CD4-positive, CD25-positive, alpha-beta regulatory T cell (primary cell): Measurements from ENCODE around the gene CENPT. TPM values are rescaled to one million over a fixed set of nuclear protein-coding genes. Genes with fewer than 3 reads are reported as not detected.

Experiments used
- ATAC-seq, 2 donors: fragments of 150-1000 bp; cut with Tn5 transposase; one replicate each; pipeline ENCODE4 v1.10.0; 2021; ENCODE audit warnings: low read depth in 2 of 2, moderate number of reproducible peaks in 2 of 2, moderate library complexity in 1 of 2
- DNase-seq, 3 donors: peaks; one replicate each; pipeline versions ENCODE4 v3.0.0 to v3.0.0-alpha.2; 2012 to 2022; ENCODE audit warnings: mixed read lengths in 1 of 3
- H3K27ac ChIP-seq: one replicate; pipeline ENCODE4 v1.7.0; 2013; ENCODE audit warnings: mild to moderate bottlenecking, low read length; ENCODE audit not compliant: insufficient read depth, poor library complexity, severe bottlenecking
- H3K27me3 ChIP-seq: one replicate; pipeline ENCODE4 v1.7.0; 2013; ENCODE audit warnings: low read length; ENCODE audit not compliant: control insufficient read depth, insufficient read depth
- H3K36me3 ChIP-seq: one replicate; pipeline ENCODE4 v1.7.0; 2013; ENCODE audit warnings: mild to moderate bottlenecking, low read length, moderate library complexity; ENCODE audit not compliant: control insufficient read depth, insufficient read depth
- H3K4me1 ChIP-seq: 2 replicates; pipeline ENCODE4 v1.7.0; 2013; ENCODE audit warnings: mild to moderate bottlenecking, low read length; ENCODE audit not compliant: insufficient read depth, control insufficient read depth, poor library complexity, severe bottlenecking
- H3K4me3 ChIP-seq: one replicate; pipeline ENCODE4 v1.7.0; 2013; ENCODE audit warnings: low read depth, mild to moderate bottlenecking, low read length, moderate library complexity
- H3K9me3 ChIP-seq, 2 experiments: 1 replicate in 1 of 2; 2 replicates in 1 of 2; pipeline ENCODE4 v1.7.0; 2013; ENCODE audit warnings: low read length in 2 of 2, mild to moderate bottlenecking in 1 of 2, moderate library complexity in 1 of 2; ENCODE audit not compliant: control insufficient read depth in 2 of 2
- H3K27ac Mint-ChIP-seq, 3 donors: one replicate each; pipeline ENCODE4 v1.8.0; 2020 to 2022; ENCODE audit warnings: mild to moderate bottlenecking in 3 of 3, mixed read lengths in 3 of 3, moderate library complexity in 2 of 3
- H3K27me3 Mint-ChIP-seq: one replicate; pipeline ENCODE4 v1.8.0; 2022; ENCODE audit warnings: mild to moderate bottlenecking, mixed read lengths
- H3K36me3 Mint-ChIP-seq: one replicate; pipeline ENCODE4 v1.8.0; 2020; ENCODE audit warnings: mixed read lengths
- H3K4me1 Mint-ChIP-seq, 4 donors: one replicate each; pipeline ENCODE4 v1.8.0; 2020 to 2022; ENCODE audit warnings: mixed read lengths in 4 of 4, mild to moderate bottlenecking in 1 of 4
- H3K4me3 Mint-ChIP-seq, 4 donors: one replicate each; pipeline ENCODE4 v1.8.0; 2020 to 2022; ENCODE audit warnings: mild to moderate bottlenecking in 4 of 4, mixed read lengths in 4 of 4, moderate library complexity in 3 of 4
- H3K9me3 Mint-ChIP-seq, 7 donors: one replicate each; pipeline ENCODE4 v1.8.0; 2020 to 2022; ENCODE audit warnings: mixed read lengths in 7 of 7, mild to moderate bottlenecking in 3 of 7, moderate library complexity in 2 of 7
- polyA plus RNA-seq, 4 donors: library from polyadenylated mRNA; unstranded; fragments of 300-500 nt; fragmentation: Illumina TruSeq; gene quantifications; one replicate each; pipeline ENCODE4 v1.2.3, GENCODE V29; 2021
- total RNA-seq: library from RNA; stranded (reverse); gene quantifications from one replicate; pipeline ENCODE4 v1.2.3, GENCODE V29; 2022

The CENPT gene
- total RNA-seq (79.9 TPM), polyA plus RNA-seq (10 to 100 TPM; 13.5 to 17.1 (median 14.6) TPM)

GRCh38 chr16:67847064-67847861 lies at the start of gene CENPT:
Gene CENPT (minus strand): TSS chr16:67847693. CDS start chr16:67833859, 13,834 bp downstream.
- H3K4me1 ChIP-seq: peaks cover 50% of the 10 kb centered on the region
- ATAC-seq: peak; percentile 37 to 43
- Mint-ChIP-seq H3K4me3 (peak within 1 kb of the TSS; percentile 88 to 95 (median 90)), H3K4me1 (peaks cover 13 to 59% (median 32%) of the 10 kb centered on the region in 4 donors), H3K9me3 (no peaks in the 10 kb centered on the region), H3K27ac (peak within 1 kb of the TSS; percentile 82 to 93 (median 92)), H3K27me3 (no peaks in the 10 kb centered on the region), H3K36me3 (no peaks in the 10 kb centered on the region)
- peak within 1 kb of the TSS; percentile 97 for H3K27ac ChIP-seq
- H3K4me3 ChIP-seq: peak within 1 kb of the TSS; percentile 80
- no peaks in the 10 kb centered on the region for H3K36me3 ChIP-seq
- peak in 1 of 3 donors; percentile 72 for DNase-seq
- no peaks in the 10 kb centered on the region for H3K9me3 ChIP-seq
- no peaks in the 10 kb centered on the region for H3K27me3 ChIP-seq

GRCh38 chr16:67897231-67897630 lies 49.7 kb upstream of the CENPT start:
- ATAC-seq: no peak
- Histone ChIP-seq H3K4me1 (peaks cover 18% of the 10 kb centered on the region), H3K27me3 (no peaks in the 10 kb centered on the region), H3K36me3 (no peaks in the 10 kb centered on the region), H3K9me3 (no peaks in the 10 kb centered on the region), H3K4me3 (no peak overlapping the region), H3K27ac (no peak overlapping the region)
- Mint-ChIP-seq H3K9me3 (no peaks in the 10 kb centered on the region), H3K27me3 (no peaks in the 10 kb centered on the region), H3K4me3 (peak overlapping the region in 1 of 4 donors; percentile 9), H3K36me3 (peaks cover 4% of the 10 kb centered on the region), H3K4me1 (peaks cover 14 to 68% (median 41%) of the 10 kb centered on the region in 4 donors), H3K27ac (no peak overlapping the region)
- no peak for DNase-seq

DNA sequence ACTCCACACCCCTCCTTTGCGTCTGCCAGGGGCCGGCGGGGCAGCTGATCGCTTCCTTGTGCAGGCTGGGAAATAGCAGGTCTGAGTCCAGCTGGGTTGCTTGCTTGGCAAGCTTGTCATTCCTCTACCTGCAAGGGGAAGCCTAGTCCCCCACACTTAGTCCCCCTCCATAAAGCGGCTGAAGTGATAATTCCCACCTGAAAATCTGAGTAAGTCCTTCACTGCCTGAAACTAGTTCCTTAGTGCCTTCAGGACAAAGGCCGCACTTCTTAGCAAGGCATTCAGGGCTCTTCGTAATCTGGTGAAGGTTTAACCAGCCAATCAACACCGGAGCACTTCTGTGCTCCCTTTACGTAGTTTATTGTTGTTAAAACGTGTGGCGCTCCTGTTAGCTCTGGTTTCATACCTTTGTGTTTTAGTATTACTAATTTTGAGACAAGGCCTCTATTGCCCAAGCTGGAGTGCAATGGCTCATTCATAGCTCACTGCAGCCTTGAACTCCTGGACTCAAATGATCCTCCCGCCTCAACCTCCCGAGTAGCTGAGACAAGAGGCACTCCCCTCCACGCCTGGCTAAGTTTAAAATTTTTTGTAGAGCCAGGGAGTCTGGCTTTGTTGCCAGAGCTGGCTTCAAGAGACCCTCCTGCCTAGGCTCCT lies 46.4 kb upstream of the CENPT start:
- Histone ChIP-seq H3K27ac (peak overlapping the region; percentile 86), H3K36me3 (no peaks in the 10 kb centered on the region), H3K4me3 (peak overlapping the region; percentile 87), H3K27me3 (no peaks in the 10 kb centered on the region), H3K9me3 (no peaks in the 10 kb centered on the region), H3K4me1 (peaks cover 18% of the 10 kb centered on the region)
- Mint-ChIP-seq H3K27me3 (no peaks in the 10 kb centered on the region), H3K27ac (peak overlapping the region; percentile 80 to 97 (median 97)), H3K4me1 (peaks cover 14 to 55% (median 32%) of the 10 kb centered on the region in 4 donors), H3K9me3 (no peaks in the 10 kb centered on the region), H3K36me3 (no peaks in the 10 kb centered on the region), H3K4me3 (peak overlapping the region; percentile 95 to 99 (median 98))
- ATAC-seq (no peak), DNase-seq (peak in 1 of 3 donors; percentile 45)

- peak; percentile 89 to 96 (median 93) for DNase-seq
- Mint-ChIP-seq H3K4me1 (peaks cover 14 to 49% (median 32%) of the 10 kb centered on the region in 4 donors), H3K9me3 (no peaks in the 10 kb centered on the region), H3K27ac (peak within 1 kb of the TSS; percentile 80 to 97 (median 97)), H3K27me3 (no peaks in the 10 kb centered on the region), H3K36me3 (no peaks in the 10 kb centered on the region), H3K4me3 (peak within 1 kb of the TSS; percentile 95 to 99 (median 98))
- H3K9me3 ChIP-seq: no peaks in the 10 kb centered on the region
- ATAC-seq: peak; percentile 98 to 99
- no peaks in the 10 kb centered on the region for H3K36me3 ChIP-seq
- peaks cover 18% of the 10 kb centered on the region for H3K4me1 ChIP-seq
- H3K27me3 ChIP-seq: no peaks in the 10 kb centered on the region
- H3K4me3 ChIP-seq: peak within 1 kb of the TSS; percentile 93
- H3K27ac ChIP-seq: peak within 1 kb of the TSS; percentile 86
Measured at GRCh38 chr16:67892899-67893742, 45.6 kb upstream of the CENPT start, which contains the start of gene PSKH1. Gene PSKH1 (plus strand): TSS chr16:67893254. CDS start chr16:67908750, 15,496 bp downstream.

GRCh38 chr16:67892375-67892774 lies 44.9 kb upstream of the CENPT start:
- Histone ChIP-seq H3K36me3 (no peaks in the 10 kb centered on the region), H3K4me3 (peak overlapping the region; percentile 93), H3K27me3 (no peaks in the 10 kb centered on the region), H3K9me3 (no peaks in the 10 kb centered on the region), H3K27ac (peak overlapping the region; percentile 86), H3K4me1 (peaks cover 18% of the 10 kb centered on the region)
- Mint-ChIP-seq H3K27ac (peak overlapping the region in 2 of 3 donors; percentile 90 to 97), H3K4me1 (peaks cover 14 to 47% (median 30%) of the 10 kb centered on the region in 4 donors), H3K36me3 (no peaks in the 10 kb centered on the region), H3K4me3 (peak overlapping the region; percentile 89 to 99 (median 92)), H3K9me3 (no peaks in the 10 kb centered on the region), H3K27me3 (no peaks in the 10 kb centered on the region)
- no peak for ATAC-seq
- DNase-seq: no peak

- Mint-ChIP-seq H3K4me3 (no peak overlapping the region), H3K27ac (no peak overlapping the region)
- no peak for DNase-seq
Measured at GRCh38 chr16:67888331-67888730, 40.8 kb upstream of the CENPT start.

DNA sequence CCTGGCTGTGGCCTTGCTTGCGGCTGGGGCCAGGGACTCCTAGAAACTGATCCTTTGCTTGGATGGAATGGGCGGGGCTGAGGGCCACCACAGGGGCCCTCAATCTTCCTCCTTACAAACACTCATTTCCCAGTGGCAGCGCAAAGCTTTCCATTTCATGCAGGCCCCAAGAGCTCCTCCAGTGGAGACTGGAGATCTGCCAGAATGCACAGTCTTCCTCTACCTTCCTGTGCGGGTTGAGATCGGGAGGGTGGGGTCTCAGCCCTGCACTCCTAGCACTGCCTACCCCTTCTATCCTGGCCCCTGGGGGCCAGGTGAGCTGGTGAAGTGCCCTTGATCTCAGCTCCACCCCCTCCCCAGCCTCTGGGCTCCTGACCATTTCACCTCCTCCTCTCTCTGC lies 38.9 kb upstream of the CENPT start:
- Mint-ChIP-seq H3K9me3 (no peaks in the 10 kb centered on the region), H3K4me3 (peak overlapping the region in 1 of 4 donors; percentile 54), H3K27me3 (no peaks in the 10 kb centered on the region), H3K4me1 (no peaks in the 10 kb centered on the region), H3K36me3 (peaks cover 19% of the 10 kb centered on the region), H3K27ac (peak overlapping the region in 2 of 3 donors; percentile 25 to 61)
- Histone ChIP-seq H3K4me1 (no peaks in the 10 kb centered on the region), H3K9me3 (no peaks in the 10 kb centered on the region), H3K27me3 (no peaks in the 10 kb centered on the region), H3K27ac (no peak overlapping the region), H3K36me3 (peaks cover 28% of the 10 kb centered on the region), H3K4me3 (no peak overlapping the region)
- no peak for ATAC-seq
- no peak for DNase-seq

More at GRCh38 chr16:67888331-67888730, 40.8 kb upstream of the CENPT start:
- H3K27me3 ChIP-seq: no peaks in the 10 kb centered on the region
- no peaks in the 10 kb centered on the region for H3K27me3 Mint-ChIP-seq
- no peaks in the 10 kb centered on the region for H3K9me3 Mint-ChIP-seq
- no peak for ATAC-seq
- peaks cover 4% of the 10 kb centered on the region for H3K4me1 ChIP-seq
- H3K4me1 Mint-ChIP-seq: peaks cover 4 to 9% (median 8%) of the 10 kb centered on the region in 4 donors
- H3K9me3 ChIP-seq: no peaks in the 10 kb centered on the region
- no peak overlapping the region for H3K4me3 ChIP-seq
- H3K36me3 ChIP-seq: peaks cover 9% of the 10 kb centered on the region
- no peak overlapping the region for H3K27ac ChIP-seq
- H3K36me3 Mint-ChIP-seq: peaks cover 8% of the 10 kb centered on the region
